OCI-LY1 (cell line): ENCODE results near the gene CYYR1.

Source experiments
- H2AFZ ChIP-seq: fragments of 200-600 bp; sonication (generic), shearing (Covaris generic); 2 replicates; pipeline ENCODE4 v1.6.0; 2014; ENCODE audit warnings: antibody characterized with exemption, mild to moderate bottlenecking, low read length
- H3F3A ChIP-seq: fragments of 200-600 bp; sonication (generic), shearing (Covaris generic); 2 replicates; pipeline ENCODE4 v1.6.0; 2014; ENCODE audit warnings: mild to moderate bottlenecking, antibody characterized with exemption, low read length, moderate library complexity; ENCODE audit not compliant: insufficient read depth
- H3K27ac ChIP-seq: fragments of 200-600 bp; sonication (generic); 2 replicates; pipeline ENCODE4 v1.5.1; 2014; ENCODE audit warnings: low read length, mixed run types, mild to moderate bottlenecking, low read depth; ENCODE audit not compliant: poor library complexity, severe bottlenecking
- H3K27me3 ChIP-seq: fragments of 200-600 bp; sonication (generic); 2 replicates; pipeline ENCODE4 v1.6.0; 2014; ENCODE audit warnings: antibody characterized with exemption, mild to moderate bottlenecking, low read length, moderate library complexity; ENCODE audit not compliant: insufficient read depth
- H3K36me3 ChIP-seq: fragments of 200-600 bp; sonication (generic); 2 replicates; pipeline ENCODE4 v1.6.1; 2014; ENCODE audit warnings: mild to moderate bottlenecking, antibody characterized with exemption, low read length, moderate library complexity, mixed read lengths; ENCODE audit not compliant: insufficient read depth
- H3K4me1 ChIP-seq: fragments of 200-600 bp; sonication (generic); 2 replicates; pipeline ENCODE4 v1.5.1; 2014; ENCODE audit warnings: mild to moderate bottlenecking, low read length, moderate library complexity; ENCODE audit not compliant: insufficient read depth, severe bottlenecking
- H3K4me2 ChIP-seq: fragments of 200-600 bp; sonication (generic), shearing (Covaris generic); 2 replicates; pipeline ENCODE4 v1.6.1; 2014; ENCODE audit warnings: low read length
- H3K4me3 ChIP-seq: fragments of 200-600 bp; sonication (generic); 2 replicates; pipeline ENCODE4 v1.5.1; 2014; ENCODE audit warnings: low read length, low read depth, mild to moderate bottlenecking, mixed read lengths; ENCODE audit not compliant: poor library complexity, severe bottlenecking
- H3K79me2 ChIP-seq: fragments of 200-600 bp; shearing (Covaris generic); 2 replicates; pipeline ENCODE4 v1.6.1; 2016; ENCODE audit warnings: mixed run types, low read length, mixed read lengths; ENCODE audit not compliant: insufficient read depth
- H3K9ac ChIP-seq: fragments of 200-600 bp; sonication (generic), shearing (Covaris generic); 2 replicates; pipeline ENCODE4 v1.6.1; 2014; ENCODE audit warnings: mild to moderate bottlenecking, low read length, mixed read lengths
- H3K9me2 ChIP-seq: fragments of 200-600 bp; sonication (generic), shearing (Covaris generic); 2 replicates; pipeline ENCODE4 v1.6.1; 2014; ENCODE audit warnings: low read depth, mild to moderate bottlenecking, low read length, mixed read lengths
- H3K9me3 ChIP-seq: fragments of 200-600 bp; shearing (Covaris generic); 2 replicates; pipeline ENCODE4 v1.6.1; 2014; ENCODE audit warnings: low read length, mixed read lengths
- H4K20me1 ChIP-seq: fragments of 200-600 bp; sonication (generic), shearing (Covaris generic); 2 replicates; pipeline ENCODE4 v1.6.0; 2016; ENCODE audit warnings: mild to moderate bottlenecking, low read length; ENCODE audit not compliant: insufficient read depth
- EZH2 ChIP-seq: fragments of 200-600 bp; sonication (generic), shearing (Covaris generic); IDR thresholded peaks from 2 replicates; pipeline ENCODE4 v1.8.0; 2017; ENCODE audit warnings: borderline replicate concordance, mixed run types, mild to moderate bottlenecking, antibody characterized with exemption, low read length, moderate library complexity, mixed read lengths
- TF ChIP-seq, protein P1 (sequence below): fragments of 200-600 bp; sonication (generic), shearing (Covaris generic); IDR thresholded peaks from 2 replicates; pipeline ENCODE4 v1.5.1; 2017; ENCODE audit warnings: mild to moderate bottlenecking, antibody characterized with exemption, low read length, moderate library complexity, mixed read lengths

The CYYR1 gene

DNA sequence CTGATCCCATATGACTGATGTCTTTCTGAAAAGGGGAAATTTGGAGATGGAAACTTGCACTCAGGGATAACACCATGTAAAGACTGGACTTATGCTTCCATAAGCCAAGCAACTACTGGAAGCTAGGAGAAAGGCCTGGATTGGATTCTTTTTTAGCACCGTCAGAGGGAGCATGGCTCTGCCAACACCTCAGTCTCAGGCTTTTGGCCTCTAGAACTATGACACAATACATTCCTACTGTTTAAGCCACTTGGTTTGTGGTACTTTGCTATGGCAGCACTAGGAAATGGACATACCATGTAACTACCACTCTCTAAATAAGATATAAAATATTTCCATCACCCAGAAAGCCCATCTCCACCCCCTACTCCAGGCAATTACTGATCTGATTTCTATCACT lies 139.7 kb downstream of the CYYR1 start:
- Histone ChIP-seq H3K4me3 (no peak overlapping the region), H3K4me2 (no peak overlapping the region), H3K9me3 (no peaks in the 10 kb centered on the region), H3K9ac (no peak overlapping the region), H3K79me2 (no peaks in the 10 kb centered on the region), H4K20me1 (no peaks in the 10 kb centered on the region), H3K9me2 (no peaks in the 10 kb centered on the region), H3K27me3 (no peaks in the 10 kb centered on the region), H3K36me3 (no peaks in the 10 kb centered on the region), H3F3A (no peaks in the 10 kb centered on the region), H3K4me1 (peaks cover 60% of the 10 kb centered on the region), H2AFZ (no peak overlapping the region), H3K27ac (peak overlapping the region; percentile 63)
- TF ChIP-seq, protein P1, sequence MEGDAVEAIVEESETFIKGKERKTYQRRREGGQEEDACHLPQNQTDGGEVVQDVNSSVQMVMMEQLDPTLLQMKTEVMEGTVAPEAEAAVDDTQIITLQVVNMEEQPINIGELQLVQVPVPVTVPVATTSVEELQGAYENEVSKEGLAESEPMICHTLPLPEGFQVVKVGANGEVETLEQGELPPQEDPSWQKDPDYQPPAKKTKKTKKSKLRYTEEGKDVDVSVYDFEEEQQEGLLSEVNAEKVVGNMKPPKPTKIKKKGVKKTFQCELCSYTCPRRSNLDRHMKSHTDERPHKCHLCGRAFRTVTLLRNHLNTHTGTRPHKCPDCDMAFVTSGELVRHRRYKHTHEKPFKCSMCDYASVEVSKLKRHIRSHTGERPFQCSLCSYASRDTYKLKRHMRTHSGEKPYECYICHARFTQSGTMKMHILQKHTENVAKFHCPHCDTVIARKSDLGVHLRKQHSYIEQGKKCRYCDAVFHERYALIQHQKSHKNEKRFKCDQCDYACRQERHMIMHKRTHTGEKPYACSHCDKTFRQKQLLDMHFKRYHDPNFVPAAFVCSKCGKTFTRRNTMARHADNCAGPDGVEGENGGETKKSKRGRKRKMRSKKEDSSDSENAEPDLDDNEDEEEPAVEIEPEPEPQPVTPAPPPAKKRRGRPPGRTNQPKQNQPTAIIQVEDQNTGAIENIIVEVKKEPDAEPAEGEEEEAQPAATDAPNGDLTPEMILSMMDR = no peak
- TF ChIP-seq EZH2 = no peak

DNA sequence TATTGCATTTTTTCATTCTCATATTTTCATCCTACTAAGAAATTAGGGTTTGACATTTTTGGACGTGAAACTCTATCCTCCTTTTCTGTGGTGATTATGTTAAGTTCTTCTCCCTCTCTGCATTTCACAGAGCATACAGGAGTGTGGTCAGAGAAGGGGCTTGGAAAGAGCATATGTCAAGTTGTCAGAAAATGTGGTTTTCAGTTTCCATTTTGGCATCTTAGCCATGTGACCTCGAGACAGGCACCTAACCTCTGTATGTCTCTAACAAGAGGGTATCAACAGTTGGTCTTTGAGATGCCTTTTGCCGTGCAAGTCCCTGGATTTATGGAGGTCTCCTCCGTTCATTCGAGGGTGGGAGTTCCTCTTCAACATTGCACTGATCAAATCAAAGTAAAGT lies 140.7 kb downstream of the CYYR1 start:
- H3K36me3 ChIP-seq = no peaks in the 10 kb centered on the region
- no peak overlapping the region for H3K4me3 ChIP-seq
- no peaks in the 10 kb centered on the region for H3K9me2 ChIP-seq
- no peaks in the 10 kb centered on the region for H3K79me2 ChIP-seq
- no peaks in the 10 kb centered on the region for H3F3A ChIP-seq
- H4K20me1 ChIP-seq = no peaks in the 10 kb centered on the region
- H2AFZ ChIP-seq = no peak overlapping the region
- peak overlapping the region; percentile 63 for H3K27ac ChIP-seq
- no peaks in the 10 kb centered on the region for H3K27me3 ChIP-seq
- peak overlapping the region; percentile 40 for H3K4me2 ChIP-seq
- TF ChIP-seq EZH2 = no peak
- TF ChIP-seq, protein P1 = no peak
- H3K4me1 ChIP-seq = peaks cover 50% of the 10 kb centered on the region
- H3K9me3 ChIP-seq = no peaks in the 10 kb centered on the region
- H3K9ac ChIP-seq = peak overlapping the region; percentile 43

DNA sequence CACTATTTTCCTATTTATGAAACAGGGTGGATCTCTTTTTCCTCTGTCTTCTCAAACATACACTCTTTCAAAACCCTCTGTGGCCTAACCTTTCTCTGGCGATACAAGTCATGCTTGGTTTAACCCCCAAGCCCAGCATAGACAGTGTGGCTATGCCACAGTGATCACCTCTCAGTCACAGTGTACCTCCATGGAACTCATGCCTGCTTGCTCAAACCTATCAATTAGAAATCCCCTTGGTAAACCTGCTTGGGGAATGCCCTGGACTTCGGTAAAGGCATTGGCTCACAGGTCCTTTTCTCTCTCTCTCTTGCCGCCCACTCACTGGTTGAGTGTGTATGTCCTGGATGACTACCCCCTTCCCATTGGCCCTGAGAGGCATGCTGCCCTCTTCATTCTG lies 147.5 kb downstream of the CYYR1 start:
- H3K36me3 ChIP-seq = no peaks in the 10 kb centered on the region
- H4K20me1 ChIP-seq = no peaks in the 10 kb centered on the region
- TF ChIP-seq, protein P1 = no peak
- TF ChIP-seq EZH2 = no peak
- no peaks in the 10 kb centered on the region for H3K79me2 ChIP-seq
- peak overlapping the region; percentile 13 for H3K27ac ChIP-seq
- H3K9me3 ChIP-seq = no peaks in the 10 kb centered on the region
- no peaks in the 10 kb centered on the region for H3K27me3 ChIP-seq
- H2AFZ ChIP-seq = no peak overlapping the region
- H3F3A ChIP-seq = no peaks in the 10 kb centered on the region
- no peaks in the 10 kb centered on the region for H3K9me2 ChIP-seq
- no peak overlapping the region for H3K4me2 ChIP-seq
- H3K9ac ChIP-seq = no peak overlapping the region
- no peak overlapping the region for H3K4me3 ChIP-seq
- H3K4me1 ChIP-seq = peaks cover 14% of the 10 kb centered on the region
